ENCODE results near the gene SIDT1. TPM values are rescaled to one million over a fixed set of nuclear protein-coding genes. Genes with fewer than 3 reads are reported as not detected.

SIDT1 gene
- total and polyA plus RNA-seq, 4 donors = 18.2 to 49.6 (median 39.9) TPM

DNA sequence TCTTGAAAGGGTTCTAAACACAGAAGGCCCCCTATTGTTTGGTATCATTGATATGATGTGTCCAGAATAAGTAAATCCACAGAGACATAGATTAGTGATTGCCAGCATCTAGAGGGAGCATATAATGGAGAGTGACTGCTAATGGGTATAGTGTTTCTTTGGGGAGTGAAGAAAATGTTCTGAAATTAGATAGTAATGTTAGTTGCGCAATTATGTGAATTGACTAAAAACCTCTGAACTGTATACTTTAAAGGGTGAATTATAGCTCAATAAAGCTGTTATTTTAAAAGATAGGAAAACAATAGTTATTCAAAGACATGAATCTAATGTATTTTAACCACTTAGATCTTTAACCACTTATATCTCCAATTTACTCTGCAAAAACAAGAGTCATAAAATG is 23.4 kb upstream of the SIDT1 start:
- WGBS (ENCODE audit: insufficient coverage) = no CpG with 5 or more reads among the region's 1 CpG
- Histone ChIP-seq H3K27me3 (ENCODE audit: control insufficient read depth, insufficient read depth, low read length) (no peaks in the 10 kb centered on the region), H3K4me3 (ENCODE audit: low read depth, low read length) (no peak overlapping the region), H3K36me3 (ENCODE audit: control insufficient read depth, insufficient read depth, low read length) (no peaks in the 10 kb centered on the region), H3K9me3 (ENCODE audit: control insufficient read depth, insufficient read depth, low read length) (no peaks in the 10 kb centered on the region), H3K4me1 (ENCODE audit: control insufficient read depth, insufficient read depth, low read length) (peaks cover 2% of the 10 kb centered on the region), H3K27ac (ENCODE audit: low read depth, low read length) (no peak overlapping the region)
- no peak for DNase-seq (ENCODE audit: low read depth in 4 of 6, low spot score in 6 of 6)

GRCh38 chr3:113514265-113514769 is 18.0 kb upstream of the SIDT1 start:
- Histone ChIP-seq H3K9me3 (ENCODE audit: control insufficient read depth, insufficient read depth, low read length) (no peaks in the 10 kb centered on the region), H3K4me3 (ENCODE audit: low read depth, low read length) (peak overlapping the region; percentile 98), H3K27ac (ENCODE audit: low read depth, low read length) (peak overlapping the region; percentile 98), H3K27me3 (ENCODE audit: control insufficient read depth, insufficient read depth, low read length) (peaks cover 3% of the 10 kb centered on the region), H3K4me1 (ENCODE audit: control insufficient read depth, insufficient read depth, low read length) (peaks cover 5% of the 10 kb centered on the region), H3K36me3 (ENCODE audit: control insufficient read depth, insufficient read depth, low read length) (no peaks in the 10 kb centered on the region)
- 0% methylated on average over 9 of the region's 9 CpGs for WGBS (ENCODE audit: insufficient coverage)
- DNase-seq (ENCODE audit: low read depth in 4 of 6, low spot score in 6 of 6) = no peak

DNA sequence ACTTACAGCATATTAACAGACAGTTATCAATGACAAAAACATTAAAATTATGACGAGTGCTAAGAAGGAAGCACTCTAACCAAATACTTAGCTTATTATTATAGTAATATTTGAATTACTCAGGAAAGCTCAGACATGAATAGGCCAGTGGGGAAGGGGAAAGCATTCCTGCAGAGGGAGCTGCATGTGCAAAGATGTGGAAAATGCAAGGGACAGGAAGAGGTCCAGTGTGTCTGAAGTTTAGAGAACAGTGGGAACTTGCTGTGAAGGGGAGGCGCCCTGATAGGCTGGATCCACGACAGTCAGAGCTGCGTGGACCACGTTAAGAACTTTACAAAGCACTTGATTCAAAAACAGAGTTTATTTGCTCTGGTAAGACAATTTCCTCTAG is 16.2 kb upstream of the SIDT1 start:
- no peaks in the 10 kb centered on the region for H3K9me3 ChIP-seq (ENCODE audit: control insufficient read depth, insufficient read depth, low read length)
- H3K4me3 ChIP-seq (ENCODE audit: low read depth, low read length) = peak overlapping the region; percentile 98
- H3K4me1 ChIP-seq (ENCODE audit: control insufficient read depth, insufficient read depth, low read length) = peaks cover 5% of the 10 kb centered on the region
- 30% methylated on average over 4 of the region's 5 CpGs for WGBS (ENCODE audit: insufficient coverage)
- peak overlapping the region; percentile 98 for H3K27ac ChIP-seq (ENCODE audit: low read depth, low read length)
- peaks cover 3% of the 10 kb centered on the region for H3K27me3 ChIP-seq (ENCODE audit: control insufficient read depth, insufficient read depth, low read length)
- H3K36me3 ChIP-seq (ENCODE audit: control insufficient read depth, insufficient read depth, low read length) = no peaks in the 10 kb centered on the region
- peak in 1 of 6 donors; percentile 25 for DNase-seq (ENCODE audit: low read depth in 4 of 6, low spot score in 6 of 6)

GRCh38 chr3:113521981-113522380 is 10.4 kb upstream of the SIDT1 start:
- peaks cover 3% of the 10 kb centered on the region for H3K27me3 ChIP-seq (ENCODE audit: control insufficient read depth, insufficient read depth, low read length)

GRCh38 chr3:113523241-113523640 is 9.1 kb upstream of the SIDT1 start:
- no peak overlapping the region for H3K27ac ChIP-seq (ENCODE audit: low read depth, low read length)
- no peaks in the 10 kb centered on the region for H3K9me3 ChIP-seq (ENCODE audit: control insufficient read depth, insufficient read depth, low read length)
- no peaks in the 10 kb centered on the region for H3K4me1 ChIP-seq (ENCODE audit: control insufficient read depth, insufficient read depth, low read length)
- DNase-seq (ENCODE audit: low read depth in 4 of 6, low spot score in 6 of 6) = no peak
- H3K4me3 ChIP-seq (ENCODE audit: low read depth, low read length) = no peak overlapping the region
- H3K36me3 ChIP-seq (ENCODE audit: control insufficient read depth, insufficient read depth, low read length) = no peaks in the 10 kb centered on the region
- peaks cover 3% of the 10 kb centered on the region for H3K27me3 ChIP-seq (ENCODE audit: control insufficient read depth, insufficient read depth, low read length)
- no CpG with 5 or more reads among the region's 3 CpGs for WGBS (ENCODE audit: insufficient coverage)

More at GRCh38 chr3:113521981-113522380, 10.4 kb upstream of the SIDT1 start:
- Histone ChIP-seq H3K9me3 (ENCODE audit: control insufficient read depth, insufficient read depth, low read length) (no peaks in the 10 kb centered on the region), H3K36me3 (ENCODE audit: control insufficient read depth, insufficient read depth, low read length) (no peaks in the 10 kb centered on the region), H3K4me1 (ENCODE audit: control insufficient read depth, insufficient read depth, low read length) (no peaks in the 10 kb centered on the region), H3K4me3 (ENCODE audit: low read depth, low read length) (no peak overlapping the region), H3K27ac (ENCODE audit: low read depth, low read length) (no peak overlapping the region)
- DNase-seq (ENCODE audit: low read depth in 4 of 6, low spot score in 6 of 6) = no peak

GRCh38 chr3:113532698-113533533 is 561 bp downstream of the SIDT1 start:
- Histone ChIP-seq H3K9me3 (ENCODE audit: control insufficient read depth, insufficient read depth, low read length) (no peaks in the 10 kb centered on the region), H3K27me3 (ENCODE audit: control insufficient read depth, insufficient read depth, low read length) (peaks cover 29% of the 10 kb centered on the region), H3K36me3 (ENCODE audit: control insufficient read depth, insufficient read depth, low read length) (no peaks in the 10 kb centered on the region), H3K27ac (ENCODE audit: low read depth, low read length) (peak overlapping the region; percentile 62), H3K4me3 (ENCODE audit: low read depth, low read length) (peak overlapping the region; percentile 61), H3K4me1 (ENCODE audit: control insufficient read depth, insufficient read depth, low read length) (peaks cover 12% of the 10 kb centered on the region)
- peak in 4 of 6 donors; percentile 27 to 85 (median 58) for DNase-seq (ENCODE audit: low read depth in 4 of 6, low spot score in 6 of 6)
- WGBS (ENCODE audit: insufficient coverage) = under 1% methylated on average over 65 of the region's 66 CpGs

- peaks cover 12% of the 10 kb centered on the region for H3K4me1 ChIP-seq (ENCODE audit: control insufficient read depth, insufficient read depth, low read length)
- no peaks in the 10 kb centered on the region for H3K36me3 ChIP-seq (ENCODE audit: control insufficient read depth, insufficient read depth, low read length)
- 8% methylated on average over 10 of the region's 10 CpGs for WGBS (ENCODE audit: insufficient coverage)
- peaks cover 29% of the 10 kb centered on the region for H3K27me3 ChIP-seq (ENCODE audit: control insufficient read depth, insufficient read depth, low read length)
- H3K4me3 ChIP-seq (ENCODE audit: low read depth, low read length) = peak overlapping the region; percentile 61
- H3K27ac ChIP-seq (ENCODE audit: low read depth, low read length) = peak overlapping the region; percentile 62
- no peaks in the 10 kb centered on the region for H3K9me3 ChIP-seq (ENCODE audit: control insufficient read depth, insufficient read depth, low read length)
- peak in 1 of 6 donors; percentile 57 for DNase-seq (ENCODE audit: low read depth in 4 of 6, low spot score in 6 of 6)
Measured at GRCh38 chr3:113533534-113533892, 1.2 kb downstream of the SIDT1 start.

GRCh38 chr3:113534365-113534764 is 2.0 kb downstream of the SIDT1 start:
- DNase-seq (ENCODE audit: low read depth in 4 of 6, low spot score in 6 of 6) = peak in 1 of 6 donors; percentile 46
- Histone ChIP-seq H3K27me3 (ENCODE audit: control insufficient read depth, insufficient read depth, low read length) (peaks cover 29% of the 10 kb centered on the region), H3K9me3 (ENCODE audit: control insufficient read depth, insufficient read depth, low read length) (no peaks in the 10 kb centered on the region), H3K36me3 (ENCODE audit: control insufficient read depth, insufficient read depth, low read length) (no peaks in the 10 kb centered on the region), H3K4me1 (ENCODE audit: control insufficient read depth, insufficient read depth, low read length) (peaks cover 12% of the 10 kb centered on the region), H3K27ac (ENCODE audit: low read depth, low read length) (peak overlapping the region; percentile 16), H3K4me3 (ENCODE audit: low read depth, low read length) (peak overlapping the region; percentile 61)
- 80% methylated on average over 1 of the region's 4 CpGs for WGBS (ENCODE audit: insufficient coverage)

DNA sequence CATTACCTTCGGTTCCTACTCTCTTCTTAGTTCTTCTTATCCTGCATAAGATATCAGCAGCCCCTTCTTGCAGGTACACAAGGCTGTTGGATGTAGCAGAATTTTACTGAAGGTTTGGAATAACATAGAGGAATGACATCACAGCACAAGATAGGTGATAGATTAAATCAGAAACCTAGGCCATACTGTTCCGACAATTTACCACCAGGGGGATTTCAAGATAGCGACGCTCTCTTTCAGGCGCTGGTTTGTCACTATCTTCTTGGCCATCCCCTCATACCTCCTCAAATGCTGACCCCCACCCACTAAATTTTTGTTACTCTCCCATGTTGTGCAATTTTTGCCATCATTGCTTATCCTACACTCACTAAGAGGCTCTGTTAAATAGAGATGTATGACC is 3.5 kb downstream of the SIDT1 start:
- H3K27me3 ChIP-seq (ENCODE audit: control insufficient read depth, insufficient read depth, low read length) = peaks cover 29% of the 10 kb centered on the region

GRCh38 chr3:113536627-113537101 is 4.3 kb downstream of the SIDT1 start:
- DNase-seq (ENCODE audit: low read depth in 4 of 6, low spot score in 6 of 6) = no peak

More for the DNA sequence above, 3.5 kb downstream of the SIDT1 start:
- no peaks in the 10 kb centered on the region for H3K9me3 ChIP-seq (ENCODE audit: control insufficient read depth, insufficient read depth, low read length)
- WGBS (ENCODE audit: insufficient coverage) = 48% methylated on average over 4 of the region's 5 CpGs
- H3K4me3 ChIP-seq (ENCODE audit: low read depth, low read length) = no peak overlapping the region
- H3K27ac ChIP-seq (ENCODE audit: low read depth, low read length) = no peak overlapping the region
- no peaks in the 10 kb centered on the region for H3K36me3 ChIP-seq (ENCODE audit: control insufficient read depth, insufficient read depth, low read length)
- no peak for DNase-seq (ENCODE audit: low read depth in 4 of 6, low spot score in 6 of 6)
- peaks cover 12% of the 10 kb centered on the region for H3K4me1 ChIP-seq (ENCODE audit: control insufficient read depth, insufficient read depth, low read length)

More at GRCh38 chr3:113536627-113537101, 4.3 kb downstream of the SIDT1 start:
- Histone ChIP-seq H3K27me3 (ENCODE audit: control insufficient read depth, insufficient read depth, low read length) (peaks cover 25% of the 10 kb centered on the region), H3K4me3 (ENCODE audit: low read depth, low read length) (no peak overlapping the region), H3K36me3 (ENCODE audit: control insufficient read depth, insufficient read depth, low read length) (no peaks in the 10 kb centered on the region), H3K4me1 (ENCODE audit: control insufficient read depth, insufficient read depth, low read length) (peaks cover 12% of the 10 kb centered on the region), H3K27ac (ENCODE audit: low read depth, low read length) (no peak overlapping the region), H3K9me3 (ENCODE audit: control insufficient read depth, insufficient read depth, low read length) (peaks cover 4% of the 10 kb centered on the region)

Measured in spinal cord (tissue), 10 donors.